SK-N-SH (cell line): ENCODE measurements around the gene XRCC6.
"Not testable (repeated sequence)": the region's sequence is repeated elsewhere in the genome, so short reads cannot be mapped to it uniquely, and the experiment has no call there.

ENCODE experiments used
- CTCF ChIP-seq: fragments of 200-600 bp; sonication (generic); IDR thresholded peaks from 2 replicates; pipeline ENCODE4 v1.6.1; 2017; ENCODE audit warnings: antibody characterized with exemption, mild to moderate bottlenecking, moderate library complexity
- EZH2phosphoT487 ChIP-seq: fragments of 200-600 bp; sonication (generic); IDR thresholded peaks from 2 replicates; pipeline ENCODE4 v1.6.1; 2017; ENCODE audit warnings: low read depth, mixed run types, mild to moderate bottlenecking, antibody characterized with exemption, moderate library complexity, borderline replicate concordance
- MXI1 ChIP-seq: IDR thresholded peaks from 2 replicates; pipeline ENCODE4 v1.6.1; 2012; ENCODE audit warnings: mild to moderate bottlenecking, low read depth, low read length, improper control_type of control experiment

- TF ChIP-seq EZH2phosphoT487, CTCF, MXI1: not testable (repeated sequence)
Observed at GRCh38 chr22:41631615-41632014, 10.5 kb downstream of the XRCC6 start.
